HG02943 (cell line): ENCODE measurements around the gene TULP3.

Experiments used
- ATAC-seq: cut with Tn5 transposase; IDR thresholded peaks from one replicate; pipeline ENCODE4 v1.9.1; 2021; ENCODE audit warnings: mild to moderate bottlenecking, low read depth, moderate library complexity; ENCODE audit not compliant: unreplicated experiment

TULP3 gene

DNA sequence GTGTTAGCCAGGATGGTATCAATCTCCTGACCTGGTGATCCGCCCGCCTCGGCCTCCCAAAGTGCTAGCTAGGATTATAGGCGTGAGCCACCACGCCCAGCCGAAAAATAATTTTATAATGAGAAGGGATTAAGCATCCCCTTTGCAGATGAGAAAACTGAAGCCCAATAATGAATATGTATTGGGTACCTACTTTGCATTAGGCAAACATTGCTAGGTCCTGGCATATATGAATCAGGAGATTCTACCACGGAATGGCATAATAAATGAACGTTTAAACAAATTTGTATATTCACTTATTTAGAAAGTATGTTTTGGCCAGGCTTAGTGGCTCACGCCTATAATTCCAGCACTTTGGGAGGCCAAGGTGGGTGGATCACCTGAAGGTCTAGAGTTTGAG lies 32.4 kb downstream of the TULP3 start:
- ATAC-seq: no peak

- ATAC-seq: no peak
Observed at GRCh38 chr12:2924019-2924418, 33.3 kb downstream of the TULP3 start.

GRCh38 chr12:2925322-2925995 lies 34.8 kb downstream of the TULP3 start:
- ATAC-seq: no peak

- ATAC-seq: no peak
Observed at GRCh38 chr12:2930865-2931264, 40.2 kb downstream of the TULP3 start.

DNA sequence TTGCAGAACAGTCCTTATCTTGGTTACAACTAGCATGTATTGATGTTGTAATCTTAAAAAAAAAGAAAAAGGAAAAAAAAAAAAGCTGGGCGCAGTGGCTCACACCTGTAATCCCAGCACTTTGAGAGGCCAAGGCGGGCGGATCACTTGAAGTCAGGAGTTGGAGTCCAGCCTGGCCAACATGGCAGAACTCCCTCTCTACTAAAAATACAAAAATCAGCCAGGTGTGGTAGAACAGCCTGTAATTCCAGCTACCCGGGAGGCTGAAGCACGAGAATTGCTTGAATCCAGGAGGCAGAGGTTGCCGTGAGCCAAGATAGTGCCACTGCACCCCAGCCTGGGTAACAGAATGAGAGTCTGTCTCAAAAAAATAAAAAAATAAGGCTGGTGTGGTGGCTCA lies 42.9 kb downstream of the TULP3 start:
- no peak for ATAC-seq

DNA sequence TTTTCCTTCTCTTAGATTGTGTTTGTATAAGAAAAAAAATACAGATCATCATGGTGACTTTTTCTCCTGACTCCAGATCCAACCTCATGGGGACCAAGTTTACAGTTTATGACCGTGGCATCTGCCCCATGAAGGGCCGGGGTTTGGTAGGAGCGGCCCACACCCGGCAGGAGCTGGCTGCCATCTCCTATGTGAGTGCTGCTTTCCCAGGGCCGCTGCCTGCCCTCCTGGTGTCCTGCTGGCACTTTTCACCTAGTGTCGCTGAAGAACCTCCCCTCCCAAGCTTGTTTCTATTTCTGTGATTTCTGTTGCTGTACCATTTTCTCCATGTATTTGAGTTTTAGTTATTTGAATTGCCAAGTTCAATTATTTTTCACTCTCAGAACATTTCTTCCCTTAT lies 43.7 kb downstream of the TULP3 start:
- no peak for ATAC-seq

DNA sequence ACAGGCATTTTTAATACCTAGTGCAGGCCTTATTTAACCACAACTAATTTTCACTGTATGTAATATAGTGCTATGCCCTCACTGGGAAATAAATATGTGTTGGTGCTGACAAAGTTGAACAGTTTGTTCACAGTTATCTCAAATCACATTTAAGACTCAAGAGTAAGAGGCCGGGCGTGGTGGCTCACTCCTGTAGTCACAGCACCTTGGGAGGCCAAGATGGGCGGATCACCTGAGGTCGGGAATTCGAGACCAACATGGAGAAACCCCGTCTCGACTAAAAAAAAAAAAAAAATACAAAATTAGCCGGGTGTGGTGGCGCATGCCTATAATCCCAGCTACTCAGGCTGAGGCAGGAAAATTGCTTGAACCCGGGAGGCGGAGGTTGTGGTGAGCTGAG lies 45.6 kb downstream of the TULP3 start:
- ATAC-seq: no peak

DNA sequence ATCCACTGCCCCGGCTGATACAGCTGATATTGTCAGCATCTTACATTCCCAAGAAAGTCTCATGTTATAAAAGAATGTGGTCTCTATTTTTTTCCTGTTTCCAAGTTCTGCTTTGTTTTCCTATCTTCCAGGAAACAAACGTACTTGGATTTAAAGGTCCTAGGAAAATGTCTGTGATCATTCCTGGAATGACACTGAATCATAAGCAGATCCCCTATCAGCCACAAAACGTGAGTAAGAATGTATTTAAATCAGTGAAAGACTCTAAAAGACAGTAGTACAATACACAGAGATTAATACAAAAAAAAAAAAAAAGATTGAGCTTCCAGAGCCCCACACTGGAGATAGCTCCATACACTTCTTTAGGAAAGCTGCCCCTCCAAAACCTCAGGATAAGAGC lies 46.8 kb downstream of the TULP3 start:
- no peak for ATAC-seq

DNA sequence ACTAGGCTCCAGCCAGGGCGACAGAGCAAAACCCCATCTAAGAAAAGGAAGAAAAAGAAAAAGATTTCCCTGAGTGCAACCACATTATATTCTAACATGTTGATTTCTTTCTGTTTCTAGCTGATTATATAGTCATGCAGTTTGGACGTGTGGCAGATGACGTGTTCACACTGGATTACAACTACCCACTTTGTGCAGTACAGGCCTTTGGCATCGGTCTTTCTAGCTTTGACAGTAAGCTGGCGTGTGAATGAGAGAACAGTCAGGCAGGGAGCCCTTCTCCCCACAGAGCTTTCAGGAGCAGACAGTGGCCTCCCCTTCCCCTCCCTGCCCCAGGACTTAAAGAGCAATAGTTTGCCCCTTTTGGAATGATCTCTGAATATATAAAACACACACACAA lies 48.5 kb downstream of the TULP3 start:
- no peak for ATAC-seq

- no peak for ATAC-seq
Observed at GRCh38 chr12:2940564-2940963, 49.9 kb downstream of the TULP3 start.

DNA sequence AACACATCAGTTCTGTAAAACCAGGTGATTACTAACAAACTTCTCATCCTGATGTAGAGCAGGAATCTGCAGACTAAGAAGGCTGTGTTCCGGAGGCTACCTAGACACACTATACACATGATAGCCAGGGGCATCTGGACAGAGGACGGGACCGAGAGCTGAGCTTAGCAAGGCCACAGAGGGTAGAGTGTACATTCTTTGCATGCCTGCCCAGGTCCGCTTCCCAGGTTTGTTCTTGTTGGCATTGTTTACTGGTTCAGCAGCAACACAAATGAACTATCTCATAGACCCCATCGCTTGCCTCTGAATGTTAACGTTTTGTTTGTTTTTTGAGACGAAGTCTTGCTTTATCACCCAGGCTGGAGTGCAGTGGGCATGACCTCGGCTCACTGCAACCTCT lies 50.8 kb downstream of the TULP3 start:
- ATAC-seq: no peak

- no peak for ATAC-seq
Observed at GRCh38 chr12:2944401-2945047, 53.8 kb downstream of the TULP3 start.

- no peak for ATAC-seq
Observed at GRCh38 chr12:2949411-2949810, 58.7 kb downstream of the TULP3 start.

- no peak for ATAC-seq
Observed at GRCh38 chr12:2955888-2956287, 65.2 kb downstream of the TULP3 start.

DNA sequence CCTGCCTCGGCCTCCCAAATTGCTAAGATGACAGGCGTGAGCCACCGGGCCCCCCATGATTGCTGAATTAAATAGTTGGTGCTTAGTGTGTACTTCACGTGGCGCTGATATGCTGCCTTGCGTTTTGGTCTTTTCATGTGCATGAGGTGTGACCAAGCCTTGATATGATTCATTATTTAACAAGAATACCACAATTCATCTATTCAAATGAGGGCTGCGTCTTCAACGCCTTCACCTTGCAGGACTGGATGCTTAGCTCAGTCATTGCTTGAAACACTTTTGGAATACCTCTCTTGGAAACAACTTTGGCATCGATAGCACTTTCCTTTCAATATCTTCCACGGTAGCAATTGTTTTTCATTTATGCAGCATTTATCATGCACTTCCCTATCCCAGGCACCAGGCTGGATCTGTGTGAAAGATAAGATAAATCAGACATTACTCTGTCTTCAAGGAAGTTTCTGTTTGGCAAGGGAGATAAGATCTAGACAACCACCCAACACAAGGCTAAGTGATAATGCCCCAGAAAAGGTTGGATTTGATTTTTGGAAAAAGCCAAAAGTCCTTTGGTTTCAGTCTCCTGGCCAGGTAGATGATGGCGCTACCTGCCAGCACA lies 67.2 kb downstream of the TULP3 start:
- no peak for ATAC-seq

DNA sequence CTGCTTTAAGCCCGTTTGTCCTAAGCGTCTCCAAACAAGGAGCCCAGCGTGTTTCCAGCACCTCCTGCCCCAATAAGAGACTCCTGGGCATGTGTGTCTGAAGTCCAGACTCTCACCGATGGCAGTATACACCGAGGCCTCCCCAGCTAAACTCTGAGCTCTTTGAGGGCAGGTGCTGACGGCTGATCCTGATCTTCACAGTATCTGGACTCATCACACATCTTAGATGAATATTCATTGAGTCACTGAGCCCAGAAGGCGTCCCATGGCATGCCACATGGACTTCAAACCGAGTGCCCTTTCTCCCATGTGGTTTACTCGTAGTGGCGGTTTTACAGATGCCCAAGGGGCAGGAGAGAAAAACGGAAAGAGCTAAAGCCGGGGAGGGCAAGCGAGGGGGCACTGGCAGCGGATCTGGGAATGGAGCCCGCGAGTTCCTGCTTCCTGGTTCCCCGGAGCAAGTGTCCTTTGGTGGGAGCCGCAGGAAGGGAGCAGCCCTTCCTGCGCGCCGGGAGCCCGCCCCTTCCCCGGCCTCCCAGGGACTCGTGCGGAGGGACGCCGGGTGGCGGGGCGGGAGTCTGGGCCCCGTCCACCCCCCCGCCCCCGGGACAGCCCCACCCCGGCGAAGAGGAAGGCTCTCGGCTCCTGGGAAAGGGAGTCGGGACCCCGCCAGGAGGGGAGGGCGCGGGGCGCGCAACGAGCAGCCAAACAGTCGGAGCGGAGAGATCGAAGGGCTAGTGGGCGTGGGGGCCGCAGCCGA lies 67.9 kb downstream of the TULP3 start:
- no peak for ATAC-seq

DNA sequence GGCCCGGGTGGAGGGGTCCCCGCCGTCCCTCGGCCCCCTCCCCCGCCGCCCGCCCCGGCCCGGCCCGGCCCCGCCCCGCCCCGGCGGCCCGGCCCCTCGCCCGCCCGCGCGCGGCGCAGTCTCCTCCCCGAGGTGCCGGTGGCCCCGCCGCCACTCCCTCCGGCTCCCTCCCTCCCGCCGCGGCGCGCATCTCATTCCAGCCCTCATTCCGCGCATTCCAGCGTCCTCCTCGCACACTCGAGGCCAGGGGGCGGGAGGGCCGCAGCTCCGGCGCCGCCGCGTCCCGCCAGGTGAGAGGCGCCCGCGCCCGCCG lies 68.5 kb downstream of the TULP3 start, which contains the start of gene TEAD4:
TEAD4 (plus strand) TSS at position 206 of the 313 bp plus-strand sequence.
- no peak for ATAC-seq

DNA sequence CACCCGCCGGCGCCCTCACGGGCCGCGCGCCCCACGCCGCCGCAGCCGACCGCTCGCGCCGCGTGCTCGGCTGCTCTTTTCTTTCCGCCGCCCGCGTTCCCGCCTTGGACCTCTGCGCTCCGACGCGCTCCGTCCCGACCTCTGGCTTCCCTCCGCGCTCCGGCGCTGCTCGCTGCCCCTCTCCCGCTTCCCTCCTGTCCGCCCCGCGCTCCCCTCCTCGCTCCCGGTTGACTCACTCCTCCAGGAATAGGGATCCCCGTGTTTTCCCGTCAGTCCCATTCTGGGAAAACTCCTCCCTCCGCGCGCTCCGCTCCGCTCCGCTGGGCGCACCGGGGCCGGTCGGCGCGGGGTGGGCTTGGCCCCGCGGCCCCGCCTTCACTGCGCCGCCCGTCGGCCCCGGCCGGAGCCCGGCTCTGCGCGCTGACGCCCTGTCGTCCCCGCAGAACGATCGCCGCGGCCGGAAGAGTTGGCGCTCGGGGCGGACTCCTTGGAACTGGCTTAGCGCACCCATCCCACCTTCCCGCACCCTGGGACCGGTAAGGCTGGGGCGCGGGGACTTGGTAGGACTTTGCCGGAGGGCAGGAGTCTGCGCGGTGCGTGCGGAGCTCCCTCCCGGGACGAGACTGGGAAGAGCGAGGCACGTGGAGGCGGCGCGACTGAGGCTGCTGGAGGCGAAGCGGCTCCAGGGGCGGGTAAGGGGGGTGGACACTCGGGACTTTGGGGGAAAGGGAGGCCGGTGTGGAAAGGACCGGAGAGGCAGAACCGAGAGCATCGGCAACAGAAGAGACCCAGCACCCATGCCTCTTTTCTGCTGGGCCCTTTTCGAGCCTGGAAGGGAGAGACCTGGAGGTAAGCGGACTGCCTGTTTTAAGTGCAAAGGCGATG lies 69.1 kb downstream of the TULP3 start:
- ATAC-seq: no peak

DNA sequence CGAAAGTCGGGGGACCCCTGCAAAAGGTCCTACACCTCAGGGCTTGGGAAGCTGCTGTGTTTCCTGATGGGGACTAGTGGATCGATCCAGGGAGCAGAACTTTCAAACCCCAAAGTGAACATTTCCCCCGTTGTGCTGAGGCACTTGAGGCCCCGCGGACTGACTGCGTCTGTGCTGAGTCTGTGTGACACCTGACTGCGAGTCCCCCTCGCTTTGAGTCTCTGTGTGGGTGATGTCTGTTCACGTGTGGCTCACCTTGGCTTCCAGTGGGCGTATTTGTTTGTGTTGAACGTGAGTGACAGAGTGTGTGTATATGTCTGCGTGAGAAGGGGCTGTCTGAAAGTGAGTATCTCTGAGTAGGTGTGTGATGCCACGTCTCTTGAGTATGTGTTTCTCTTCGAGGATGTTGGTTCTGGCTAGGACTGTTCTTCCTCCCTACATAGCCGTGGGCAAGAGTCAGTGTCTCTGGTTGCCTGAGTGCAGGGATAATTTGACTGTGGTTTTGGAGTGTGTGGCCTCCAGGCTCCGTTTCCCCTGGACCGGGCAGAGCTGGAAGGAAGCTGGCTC lies 69.8 kb downstream of the TULP3 start:
- no peak for ATAC-seq

GRCh38 chr12:2960996-2961616 lies 70.4 kb downstream of the TULP3 start:
- no peak for ATAC-seq
